ENCODE data around the gene ITGAE.
"Not testable (repeated sequence)": the region's sequence is repeated elsewhere in the genome, so short reads cannot be mapped to it uniquely, and the experiment has no call there.

The ITGAE gene

GRCh38 chr17:3751836-3752235 is 49.2 kb downstream of the ITGAE start:
- in situ Hi-C loops (cut with MboI; ENCODE audit: low sequenced_read_pairs): no loop called here
- Histone ChIP-seq H3K9me3 (no peaks in the 10 kb centered on the region), H3K27me3 (ENCODE audit: low read depth) (no peaks in the 10 kb centered on the region), H3K4me3 (no peak overlapping the region), H3K4me1 (no peaks in the 10 kb centered on the region), H3K36me3 (replicated peaks) (no peaks in the 10 kb centered on the region)
- no peak for DNase-seq (ENCODE audit: low spot score in 2 of 2)

GRCh38 chr17:3750926-3751325 is 50.1 kb downstream of the ITGAE start:
- H3K9me3 ChIP-seq: no peaks in the 10 kb centered on the region
- DNase-seq (ENCODE audit: low spot score in 2 of 2): no peak
- no peak overlapping the region for H3K4me3 ChIP-seq
- in situ Hi-C loops (cut with MboI; ENCODE audit: low sequenced_read_pairs): no loop called here
- no peaks in the 10 kb centered on the region for H3K36me3 ChIP-seq (replicated peaks)
- H3K4me1 ChIP-seq: no peaks in the 10 kb centered on the region
- no peaks in the 10 kb centered on the region for H3K27me3 ChIP-seq (ENCODE audit: low read depth)

GRCh38 chr17:3750296-3750695 is 50.7 kb downstream of the ITGAE start:
- in situ Hi-C loops (cut with MboI; ENCODE audit: low sequenced_read_pairs): no loop called here
- no peak overlapping the region for H3K4me3 ChIP-seq
- H3K36me3 ChIP-seq (replicated peaks): no peaks in the 10 kb centered on the region
- no peaks in the 10 kb centered on the region for H3K4me1 ChIP-seq
- no peaks in the 10 kb centered on the region for H3K27me3 ChIP-seq (ENCODE audit: low read depth)
- DNase-seq (ENCODE audit: low spot score in 2 of 2): no peak
- H3K9me3 ChIP-seq: no peaks in the 10 kb centered on the region

GRCh38 chr17:3748576-3748975 is 52.4 kb downstream of the ITGAE start:
- DNase-seq (ENCODE audit: low spot score in 2 of 2): no peak
- no peaks in the 10 kb centered on the region for H3K27me3 ChIP-seq (ENCODE audit: low read depth)
- H3K36me3 ChIP-seq (replicated peaks): no peaks in the 10 kb centered on the region
- H3K4me1 ChIP-seq: no peaks in the 10 kb centered on the region
- in situ Hi-C loops (cut with MboI; ENCODE audit: low sequenced_read_pairs): no loop called here
- no peak overlapping the region for H3K4me3 ChIP-seq
- no peaks in the 10 kb centered on the region for H3K9me3 ChIP-seq

GRCh38 chr17:3747805-3748204 is 53.2 kb downstream of the ITGAE start:
- in situ Hi-C loops (cut with MboI; ENCODE audit: low sequenced_read_pairs): no loop called here
- Histone ChIP-seq H3K27me3 (ENCODE audit: low read depth) (no peaks in the 10 kb centered on the region), H3K9me3 (no peaks in the 10 kb centered on the region), H3K4me1 (no peaks in the 10 kb centered on the region), H3K4me3 (no peak overlapping the region), H3K36me3 (replicated peaks) (no peaks in the 10 kb centered on the region)
- no peak for DNase-seq (ENCODE audit: low spot score in 2 of 2)

GRCh38 chr17:3745071-3745470 is 55.9 kb downstream of the ITGAE start:
- in situ Hi-C loops (cut with MboI; ENCODE audit: low sequenced_read_pairs): no loop called here
- Histone ChIP-seq H3K4me1 (no peaks in the 10 kb centered on the region), H3K4me3 (no peak overlapping the region)

GRCh38 chr17:3744014-3744413 is 57.0 kb downstream of the ITGAE start:
- H3K4me3 ChIP-seq: no peak overlapping the region
- in situ Hi-C loops (cut with MboI; ENCODE audit: low sequenced_read_pairs): no loop called here
- no peaks in the 10 kb centered on the region for H3K36me3 ChIP-seq (replicated peaks)
- H3K4me1 ChIP-seq: no peaks in the 10 kb centered on the region
- DNase-seq (ENCODE audit: low spot score in 2 of 2): no peak
- H3K9me3 ChIP-seq: no peaks in the 10 kb centered on the region
- H3K27me3 ChIP-seq (ENCODE audit: low read depth): no peaks in the 10 kb centered on the region

More at GRCh38 chr17:3745071-3745470, 55.9 kb downstream of the ITGAE start:
- no peaks in the 10 kb centered on the region for H3K27me3 ChIP-seq (ENCODE audit: low read depth)
- DNase-seq (ENCODE audit: low spot score in 2 of 2): no peak
- H3K9me3 ChIP-seq: no peaks in the 10 kb centered on the region
- H3K36me3 ChIP-seq (replicated peaks): no peaks in the 10 kb centered on the region

GRCh38 chr17:3740611-3741073 is 60.3 kb downstream of the ITGAE start:
- H3K36me3 ChIP-seq (replicated peaks): no peaks in the 10 kb centered on the region
- in situ Hi-C loops (cut with MboI; ENCODE audit: low sequenced_read_pairs): no loop called here
- DNase-seq (ENCODE audit: low spot score in 2 of 2): no peak

GRCh38 chr17:3739422-3740124 is 61.4 kb downstream of the ITGAE start:
- Histone ChIP-seq H3K4me3 (no peak overlapping the region), H3K27me3 (ENCODE audit: low read depth) (no peaks in the 10 kb centered on the region), H3K4me1 (no peaks in the 10 kb centered on the region), H3K36me3 (replicated peaks) (no peaks in the 10 kb centered on the region), H3K9me3 (no peaks in the 10 kb centered on the region)
- no peak for DNase-seq (ENCODE audit: low spot score in 2 of 2)
- in situ Hi-C loops (cut with MboI; ENCODE audit: low sequenced_read_pairs): loop anchor here (10.0 kb wide), 1 partner anchor 265 kb away; no protein-coding TSS in a partner anchor

More at GRCh38 chr17:3740611-3741073, 60.3 kb downstream of the ITGAE start:
- no peak overlapping the region for H3K4me3 ChIP-seq
- no peaks in the 10 kb centered on the region for H3K27me3 ChIP-seq (ENCODE audit: low read depth)
- no peaks in the 10 kb centered on the region for H3K4me1 ChIP-seq
- H3K9me3 ChIP-seq: no peaks in the 10 kb centered on the region

GRCh38 chr17:3738562-3739295 is 62.3 kb downstream of the ITGAE start:
- no peak for DNase-seq (ENCODE audit: low spot score in 2 of 2)
- H3K4me3 ChIP-seq: no peak overlapping the region
- in situ Hi-C loops (cut with MboI; ENCODE audit: low sequenced_read_pairs): loop anchor here (10.0 kb wide), 1 partner anchor 266 kb away; no protein-coding TSS in a partner anchor
- no peaks in the 10 kb centered on the region for H3K36me3 ChIP-seq (replicated peaks)
- no peaks in the 10 kb centered on the region for H3K4me1 ChIP-seq
- H3K27me3 ChIP-seq (ENCODE audit: low read depth): no peaks in the 10 kb centered on the region
- H3K9me3 ChIP-seq: no peaks in the 10 kb centered on the region

- Histone ChIP-seq H3K9me3 (no peaks in the 10 kb centered on the region), H3K4me3 (no peak overlapping the region), H3K27me3 (ENCODE audit: low read depth) (no peaks in the 10 kb centered on the region), H3K36me3 (replicated peaks) (no peaks in the 10 kb centered on the region), H3K4me1 (no peaks in the 10 kb centered on the region)
- in situ Hi-C loops (cut with MboI; ENCODE audit: low sequenced_read_pairs): loop anchor here (10.0 kb wide), 1 partner anchor 269 kb away; no protein-coding TSS in a partner anchor
- no peak for DNase-seq (ENCODE audit: low spot score in 2 of 2)
Measured at GRCh38 chr17:3735515-3735914, 65.5 kb downstream of the ITGAE start.

- not testable (repeated sequence) for H3K4me3 ChIP-seq; DNase-seq (ENCODE audit: low spot score in 2 of 2); H3K36me3 ChIP-seq (replicated peaks); H3K9me3 ChIP-seq; H3K27me3 ChIP-seq (ENCODE audit: low read depth); H3K4me1 ChIP-seq
- in situ Hi-C loops (cut with MboI; ENCODE audit: low sequenced_read_pairs): loop anchor here (10.0 kb wide), 1 partner anchor 270 kb away; no protein-coding TSS in a partner anchor
Measured at GRCh38 chr17:3734911-3735276, 66.1 kb downstream of the ITGAE start.

GRCh38 chr17:3732210-3732621 is 68.8 kb downstream of the ITGAE start:
- no peaks in the 10 kb centered on the region for H3K9me3 ChIP-seq
- DNase-seq (ENCODE audit: low spot score in 2 of 2): no peak
- H3K4me3 ChIP-seq: no peak overlapping the region
- H3K4me1 ChIP-seq: no peaks in the 10 kb centered on the region
- in situ Hi-C loops (cut with MboI; ENCODE audit: low sequenced_read_pairs): loop anchor here (10.0 kb wide), 1 partner anchor 273 kb away; no protein-coding TSS in a partner anchor
- peaks cover 14% of the 10 kb centered on the region for H3K36me3 ChIP-seq (replicated peaks)
- H3K27me3 ChIP-seq (ENCODE audit: low read depth): no peaks in the 10 kb centered on the region

GRCh38 chr17:3730881-3731429 is 70.0 kb downstream of the ITGAE start:
- no peaks in the 10 kb centered on the region for H3K4me1 ChIP-seq
- H3K36me3 ChIP-seq (replicated peaks): peaks cover 25% of the 10 kb centered on the region
- no peak for DNase-seq (ENCODE audit: low spot score in 2 of 2)
- no peak overlapping the region for H3K4me3 ChIP-seq
- H3K27me3 ChIP-seq (ENCODE audit: low read depth): no peaks in the 10 kb centered on the region
- no peaks in the 10 kb centered on the region for H3K9me3 ChIP-seq
- in situ Hi-C loops (cut with MboI; ENCODE audit: low sequenced_read_pairs): loop anchor here (10.0 kb wide), 1 partner anchor 274 kb away; no protein-coding TSS in a partner anchor
